Measurements from ENCODE around the gene TMSB15B. TPM values are rescaled to one million over a fixed set of nuclear protein-coding genes. Genes with fewer than 3 reads are reported as not detected.
A peak's percentile ranks its signal among the peaks of the same experiment; 100 is the strongest.

TMSB15B gene
- polyA plus RNA-seq, 1 donor (not counting 4 experiments of a cell fraction or from before 2014, with no cell fraction given), result 11.5 TPM

GRCh38 chrX:103941201-103941975 lies 21.0 kb upstream of the TMSB15B start:
- Histone ChIP-seq H3K9me3 (ENCODE audit: control insufficient read depth, low read depth, low read length) (no peaks in the 10 kb centered on the region), H3K36me3 (ENCODE audit: control insufficient read depth in 2 of 2, extremely low read depth in 1 of 2, insufficient read depth in 2 of 2, low read length in 2 of 2) (no peaks in the 10 kb centered on the region), H3K9me1 (ENCODE audit: control insufficient read depth, extremely low read depth, insufficient read depth, low read length) (no peaks in the 10 kb centered on the region), H3K4me3 (ENCODE audit: control insufficient read depth in 2 of 3, extremely low read depth in 1 of 3, insufficient read depth in 2 of 3, low read depth in 1 of 3, low read length in 3 of 3) (no peak overlapping the region), H3K79me2 (ENCODE audit: control insufficient read depth, insufficient read depth, low read length) (no peaks in the 10 kb centered on the region), H3K4me2 (ENCODE audit: control insufficient read depth, extremely low read depth, insufficient read depth, low read depth, low read length) (no peak overlapping the region), H3K27ac (ENCODE audit: control insufficient read depth, insufficient read depth, low read length) (no peak overlapping the region), H4K20me1 (ENCODE audit: control insufficient read depth, extremely low read depth, insufficient read depth, low read length) (no peaks in the 10 kb centered on the region), H3K9ac (ENCODE audit: control insufficient read depth, extremely low read depth, insufficient read depth, low read length) (no peak overlapping the region), H2AFZ (ENCODE audit: control insufficient read depth, low read length) (no peak overlapping the region), H3K27me3 (ENCODE audit: control insufficient read depth, extremely low read depth, insufficient read depth, low read length) (no peaks in the 10 kb centered on the region), H3K4me1 (ENCODE audit: control insufficient read depth, extremely low read depth, insufficient read depth, low read length) (no peaks in the 10 kb centered on the region)
- TF ChIP-seq EZH2 (IDR thresholded peaks at IDR 0.05; ENCODE audit: low read length) (no peak), CTCF (optimal IDR thresholded peaks at IDR 0.05 in 1 of 3, IDR thresholded peaks at IDR 0.05 in 1 of 3, conservative IDR thresholded peaks at IDR 0.05 in 1 of 3; ENCODE audit: extremely low read depth in 1 of 3, insufficient read depth in 2 of 3, low read length in 3 of 3) (peak in 2 of 3 experiments; percentile 51 to 59)
- FAIRE-seq (peak; percentile 17), DNase-seq (ENCODE audit: low read depth, low spot score) (no peak)
- dilution Hi-C loops (cut with MboI; ENCODE audit: extremely low pct_ligation_motif_present, low sequenced_read_pairs), result no loop called here

GRCh38 chrX:103949506-103949905 lies 12.9 kb upstream of the TMSB15B start:
- no peaks in the 10 kb centered on the region for H3K79me2 ChIP-seq (ENCODE audit: control insufficient read depth, insufficient read depth, low read length)

More at GRCh38 chrX:103949506-103949905, 12.9 kb upstream of the TMSB15B start:
- Histone ChIP-seq H3K4me2 (ENCODE audit: control insufficient read depth, extremely low read depth, insufficient read depth, low read depth, low read length) (no peak overlapping the region), H2AFZ (ENCODE audit: control insufficient read depth, low read length) (no peak overlapping the region), H3K4me3 (ENCODE audit: control insufficient read depth in 2 of 3, extremely low read depth in 1 of 3, insufficient read depth in 2 of 3, low read depth in 1 of 3, low read length in 3 of 3) (no peak overlapping the region), H3K27ac (ENCODE audit: control insufficient read depth, insufficient read depth, low read length) (no peak overlapping the region), H3K27me3 (ENCODE audit: control insufficient read depth, extremely low read depth, insufficient read depth, low read length) (peaks cover 3% of the 10 kb centered on the region), H3K36me3 (ENCODE audit: control insufficient read depth in 2 of 2, extremely low read depth in 1 of 2, insufficient read depth in 2 of 2, low read length in 2 of 2) (no peaks in the 10 kb centered on the region), H3K9me3 (ENCODE audit: control insufficient read depth, low read depth, low read length) (no peaks in the 10 kb centered on the region), H3K9ac (ENCODE audit: control insufficient read depth, extremely low read depth, insufficient read depth, low read length) (no peak overlapping the region), H3K9me1 (ENCODE audit: control insufficient read depth, extremely low read depth, insufficient read depth, low read length) (no peaks in the 10 kb centered on the region), H3K4me1 (ENCODE audit: control insufficient read depth, extremely low read depth, insufficient read depth, low read length) (no peaks in the 10 kb centered on the region), H4K20me1 (ENCODE audit: control insufficient read depth, extremely low read depth, insufficient read depth, low read length) (no peaks in the 10 kb centered on the region)
- no peak for FAIRE-seq
- no peak for DNase-seq (ENCODE audit: low read depth, low spot score)
- no peak for TF ChIP-seq CTCF (optimal IDR thresholded peaks at IDR 0.05 in 1 of 3, IDR thresholded peaks at IDR 0.05 in 1 of 3, conservative IDR thresholded peaks at IDR 0.05 in 1 of 3; ENCODE audit: extremely low read depth in 1 of 3, insufficient read depth in 2 of 3, low read length in 3 of 3)
- no peak for TF ChIP-seq EZH2 (IDR thresholded peaks at IDR 0.05; ENCODE audit: low read length)
- dilution Hi-C loops (cut with MboI; ENCODE audit: extremely low pct_ligation_motif_present, low sequenced_read_pairs), result no loop called here
